ENCODE results near the gene DIS3L2. TPM values are rescaled to one million over a fixed set of nuclear protein-coding genes. Genes with fewer than 3 reads are reported as not detected.
"Not testable (repeated sequence)": the region's sequence is repeated elsewhere in the genome, so short reads cannot be mapped to it uniquely, and the experiment has no call there.

The DIS3L2 gene
- total RNA-seq, 1 experiment from 2014 or later: 32.6 TPM

GRCh38 chr2:232332940-232333259 lies 371.4 kb downstream of the DIS3L2 start:
- Mint-ChIP-seq H3K27me3 (ENCODE audit: insufficient read depth, unreplicated experiment) (no peaks in the 10 kb centered on the region), H3K27ac (ENCODE audit: low read depth, unreplicated experiment) (no peak overlapping the region), H3K4me1 (ENCODE audit: insufficient read depth, unreplicated experiment) (no peaks in the 10 kb centered on the region), H3K36me3 (ENCODE audit: insufficient read depth, unreplicated experiment) (peaks cover 12% of the 10 kb centered on the region), H3K4me3 (ENCODE audit: unreplicated experiment) (no peak overlapping the region), H3K9me3 (ENCODE audit: unreplicated experiment) (no peaks in the 10 kb centered on the region)
- intact Hi-C loops (cut with micrococcal nuclease): loop anchor here (2.0 kb wide), 1 partner anchor 108 kb away; no protein-coding TSS in a partner anchor
- POLR2A ChIA-PET: no interaction called here
- BruUV-seq (replicated peaks): no TSS peak
- CTCF ChIA-PET: interaction anchor here (0.5 to 4.8 kb wide), 6 partner anchors 30 to 827 kb away, joined by 3 to 48 read pairs (median 4); no protein-coding TSS in a partner anchor
- TF ChIP-seq CTCF (IDR thresholded peaks at IDR 0.05; ENCODE audit: unreplicated experiment): no peak
- DNase-seq (ENCODE audit: unreplicated experiment): no peak

DNA sequence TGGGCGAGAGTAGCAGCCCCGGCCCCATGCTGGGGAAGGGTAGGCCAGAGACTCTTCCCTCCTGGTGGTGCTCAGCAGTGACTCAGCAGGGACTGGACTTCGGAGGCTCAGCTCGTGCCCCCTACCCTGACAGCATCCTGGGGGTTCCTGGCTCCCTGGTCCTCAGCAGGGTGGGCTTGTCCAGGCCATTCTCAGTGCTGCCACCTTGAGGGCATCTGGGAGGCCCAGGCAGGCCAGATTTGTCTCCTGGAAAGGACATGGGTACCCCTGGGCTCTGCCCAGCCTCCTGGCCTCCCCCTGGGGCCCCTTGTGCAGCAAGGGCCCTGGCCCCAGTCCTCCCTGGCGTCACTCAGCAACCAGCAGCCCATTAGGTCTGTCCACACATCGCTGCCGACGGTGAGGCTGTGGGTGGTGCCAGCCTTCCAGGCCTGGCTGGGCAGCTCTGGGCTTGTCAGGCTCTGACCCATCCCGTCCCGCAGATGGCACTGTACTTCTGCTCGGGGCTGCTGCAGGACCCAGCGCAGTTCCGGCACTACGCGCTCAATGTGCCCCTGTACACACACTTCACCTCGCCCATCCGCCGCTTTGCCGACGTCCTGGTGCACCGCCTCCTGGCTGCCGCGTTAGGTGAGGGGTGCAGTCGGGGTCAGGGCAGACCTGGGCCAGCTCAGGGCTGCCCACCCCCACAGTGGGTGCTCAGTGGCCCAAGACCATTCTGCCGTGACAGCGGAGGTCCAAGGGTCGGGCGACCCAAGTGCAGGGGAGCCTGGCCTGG lies 372.0 kb downstream of the DIS3L2 start:
- H3K27ac Mint-ChIP-seq (ENCODE audit: low read depth, unreplicated experiment): no peak overlapping the region
- H3K4me1 Mint-ChIP-seq (ENCODE audit: insufficient read depth, unreplicated experiment): no peaks in the 10 kb centered on the region
- intact Hi-C loops (cut with micrococcal nuclease): loop anchor here (2.0 kb wide), 1 partner anchor 107 kb away; no protein-coding TSS in a partner anchor
- H3K9me3 Mint-ChIP-seq (ENCODE audit: unreplicated experiment): no peaks in the 10 kb centered on the region
- ChIA-PET POLR2A (no interaction called here), CTCF (interaction anchor here (0.5 to 4.8 kb wide), 13 partner anchors 8 to 827 kb away, joined by 3 to 48 read pairs (median 4); no protein-coding TSS in a partner anchor)
- no TSS peak for BruUV-seq (replicated peaks)
- TF ChIP-seq CTCF (IDR thresholded peaks at IDR 0.05; ENCODE audit: unreplicated experiment): peak; percentile 55
- DNase-seq (ENCODE audit: unreplicated experiment): peak; percentile 30
- peaks cover 12% of the 10 kb centered on the region for H3K36me3 Mint-ChIP-seq (ENCODE audit: insufficient read depth, unreplicated experiment)
- H3K27me3 Mint-ChIP-seq (ENCODE audit: insufficient read depth, unreplicated experiment): no peaks in the 10 kb centered on the region
- no peak overlapping the region for H3K4me3 Mint-ChIP-seq (ENCODE audit: unreplicated experiment)

DNA sequence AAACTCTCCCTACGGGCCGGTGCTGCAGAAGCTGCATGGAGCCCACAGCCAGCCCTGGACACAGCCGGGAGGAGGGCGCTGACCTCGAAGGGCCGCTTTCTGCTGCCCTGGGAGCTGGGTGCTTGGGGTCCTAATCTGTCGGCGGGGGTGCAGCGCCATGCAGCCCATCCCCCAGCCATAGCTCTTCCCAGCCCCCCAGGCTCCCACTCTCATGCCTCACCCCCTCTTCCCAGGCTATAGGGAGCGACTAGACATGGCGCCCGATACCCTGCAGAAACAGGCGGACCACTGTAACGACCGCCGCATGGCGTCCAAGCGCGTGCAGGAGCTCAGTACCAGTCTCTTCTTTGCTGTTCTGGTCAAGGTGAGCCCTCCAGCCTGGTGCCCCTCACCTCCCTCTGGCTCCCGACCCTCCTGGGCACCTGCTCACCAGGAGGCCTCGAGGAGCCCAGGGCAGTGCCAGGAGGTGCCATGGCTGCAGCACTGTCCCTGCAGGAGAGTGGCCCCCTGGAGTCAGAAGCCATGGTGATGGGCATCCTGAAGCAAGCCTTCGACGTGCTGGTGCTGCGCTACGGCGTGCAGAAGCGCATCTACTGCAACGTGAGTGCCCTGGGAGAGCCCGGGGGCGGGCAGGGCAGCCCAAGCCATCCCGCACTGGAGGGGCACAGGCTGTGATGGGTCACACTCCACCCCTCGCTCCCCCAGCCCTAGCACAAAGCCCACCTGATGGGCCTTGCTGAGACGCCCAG lies 372.8 kb downstream of the DIS3L2 start:
- H3K27ac Mint-ChIP-seq (ENCODE audit: low read depth, unreplicated experiment); H3K4me1 Mint-ChIP-seq (ENCODE audit: insufficient read depth, unreplicated experiment); BruUV-seq (replicated peaks); intact Hi-C loops (cut with micrococcal nuclease); POLR2A ChIA-PET; H3K4me3 Mint-ChIP-seq (ENCODE audit: unreplicated experiment); H3K27me3 Mint-ChIP-seq (ENCODE audit: insufficient read depth, unreplicated experiment); H3K9me3 Mint-ChIP-seq (ENCODE audit: unreplicated experiment); DNase-seq (ENCODE audit: unreplicated experiment): not testable (repeated sequence)
- H3K36me3 Mint-ChIP-seq (ENCODE audit: insufficient read depth, unreplicated experiment): peaks cover 12% of the 10 kb centered on the region
- CTCF ChIA-PET: interaction anchor here (0.6 to 4.8 kb wide), 8 partner anchors 30 to 417 kb away, joined by 3 to 48 read pairs (median 4); no protein-coding TSS in a partner anchor

- intact Hi-C loops (cut with micrococcal nuclease); H3K9me3 Mint-ChIP-seq (ENCODE audit: unreplicated experiment); POLR2A ChIA-PET; BruUV-seq (replicated peaks); H3K4me3 Mint-ChIP-seq (ENCODE audit: unreplicated experiment); H3K27me3 Mint-ChIP-seq (ENCODE audit: insufficient read depth, unreplicated experiment); DNase-seq (ENCODE audit: unreplicated experiment); H3K27ac Mint-ChIP-seq (ENCODE audit: low read depth, unreplicated experiment); H3K4me1 Mint-ChIP-seq (ENCODE audit: insufficient read depth, unreplicated experiment): not testable (repeated sequence)
- peaks cover 12% of the 10 kb centered on the region for H3K36me3 Mint-ChIP-seq (ENCODE audit: insufficient read depth, unreplicated experiment)
- CTCF ChIA-PET: interaction anchor here (0.6 to 4.8 kb wide), 6 partner anchors 9 to 415 kb away, joined by 3 to 48 read pairs (median 4); no protein-coding TSS in a partner anchor
These were observed 373.3 kb downstream of the DIS3L2 start for GRCh38 chr2:232334885-232335205.
